Measurements from ENCODE around the gene KANK4.
"Not testable (repeated sequence)": the region's sequence is repeated elsewhere in the genome, so short reads cannot be mapped to it uniquely, and the experiment has no call there.

The KANK4 gene

DNA sequence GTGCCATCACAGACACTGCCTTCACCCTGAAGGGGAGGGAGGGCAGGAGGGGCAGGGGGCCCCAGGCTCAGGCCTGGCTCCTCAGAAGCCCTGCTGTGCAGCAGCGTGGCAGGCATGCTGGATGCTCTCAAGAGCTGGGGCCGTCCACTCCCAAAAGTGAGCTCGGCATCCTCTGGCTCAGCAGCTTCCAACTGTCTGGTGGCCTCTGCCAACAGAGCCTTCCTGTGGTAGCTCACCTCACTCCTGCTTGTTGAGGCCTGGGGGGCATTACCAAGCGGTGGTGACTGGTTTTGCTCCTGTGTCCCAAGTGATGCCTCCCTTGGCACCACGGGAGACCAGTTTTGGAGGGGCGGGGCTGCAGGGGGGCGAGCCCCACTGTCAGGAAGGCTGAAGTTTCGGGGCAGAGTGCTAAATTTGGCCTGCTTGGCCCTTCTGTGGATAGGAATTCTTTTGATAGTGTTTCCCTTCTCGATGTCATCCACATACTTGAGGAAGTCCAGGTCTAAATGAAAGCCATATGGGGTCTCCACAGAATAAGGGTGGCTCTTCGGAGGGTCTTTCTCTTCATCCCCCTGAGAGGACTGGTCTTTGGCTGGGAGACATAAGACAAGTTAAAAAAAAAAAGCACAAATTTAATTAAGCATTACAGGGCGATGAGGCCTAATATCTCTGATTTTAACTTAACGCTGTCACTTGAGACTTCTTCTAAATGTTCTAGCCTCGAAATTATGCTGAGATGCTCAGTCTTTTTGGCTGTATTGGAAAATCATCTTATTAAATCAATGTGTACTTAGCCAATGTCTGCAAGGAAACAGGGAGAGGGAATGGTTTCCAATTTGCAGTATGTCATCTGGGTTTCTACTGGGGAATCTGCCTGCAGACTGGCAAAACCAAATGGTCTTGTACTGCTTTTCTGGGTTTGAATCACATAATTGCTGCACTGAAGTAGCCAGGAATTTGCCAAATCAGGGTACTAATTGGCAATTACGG, 44.4 kb downstream of the KANK4 start:
- no peak for DNase-seq (ENCODE audit: low read depth in 2 of 3, low spot score in 1 of 3)

DNA sequence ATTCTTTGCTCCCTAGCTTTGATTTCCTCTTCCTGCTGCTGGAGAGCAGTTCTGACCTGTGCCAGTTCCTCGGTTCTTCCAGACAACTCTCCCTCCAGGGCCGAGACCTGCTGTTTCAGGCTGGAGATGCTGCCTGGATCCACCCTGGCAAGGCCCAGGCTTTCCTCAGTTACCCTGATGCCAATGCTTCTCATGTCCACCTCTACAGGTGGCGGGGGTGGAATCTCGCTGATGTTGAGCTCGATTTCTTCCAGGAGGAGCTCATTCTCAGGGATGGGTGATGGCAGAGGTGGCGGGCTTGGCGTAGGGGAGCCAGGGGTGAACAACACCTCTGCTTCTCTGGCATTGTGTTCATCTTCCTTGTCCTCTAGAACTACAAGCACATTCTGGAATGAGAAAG, 45.3 kb downstream of the KANK4 start:
- DNase-seq (ENCODE audit: low read depth in 2 of 3, low spot score in 1 of 3): no peak

DNA sequence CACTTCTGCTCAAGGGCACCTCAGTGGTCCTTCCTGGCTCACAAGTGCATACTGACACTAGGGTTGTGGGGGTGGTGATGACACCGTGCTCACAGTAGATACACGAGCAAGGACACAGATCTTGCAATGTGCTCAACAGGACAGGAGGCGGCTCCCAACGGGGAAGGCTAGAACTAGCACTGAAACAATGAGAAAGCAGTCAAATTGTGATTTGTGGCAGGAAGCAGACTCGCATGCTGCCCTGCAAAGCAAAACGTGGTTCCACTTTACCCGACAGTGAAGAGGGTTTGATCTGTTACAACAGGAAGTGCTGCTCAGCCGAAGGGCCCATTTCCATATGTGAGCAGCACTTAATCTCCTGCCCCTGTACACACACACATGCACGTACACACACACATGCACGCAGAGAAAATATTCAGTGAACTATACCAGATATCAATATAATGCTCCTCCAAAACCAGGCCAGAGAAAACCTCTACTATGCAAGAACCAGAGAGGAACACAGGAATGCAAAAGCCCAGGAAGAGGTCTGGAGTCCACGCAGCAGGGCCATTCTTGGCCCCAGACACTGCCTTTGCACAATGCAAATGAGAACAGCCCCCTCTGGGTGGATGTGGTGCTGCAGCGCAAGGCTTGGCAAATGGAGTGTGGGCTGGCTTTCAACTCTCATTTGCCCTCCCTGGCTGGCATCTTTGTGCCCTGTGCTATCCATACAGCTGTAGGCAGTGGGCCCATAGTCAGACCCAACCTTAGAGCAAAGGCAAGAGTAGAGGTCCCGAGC, 47.1 kb downstream of the KANK4 start:
- peak; percentile 11 to 30 (median 15) for DNase-seq (ENCODE audit: low read depth in 2 of 3, low spot score in 1 of 3)

DNA sequence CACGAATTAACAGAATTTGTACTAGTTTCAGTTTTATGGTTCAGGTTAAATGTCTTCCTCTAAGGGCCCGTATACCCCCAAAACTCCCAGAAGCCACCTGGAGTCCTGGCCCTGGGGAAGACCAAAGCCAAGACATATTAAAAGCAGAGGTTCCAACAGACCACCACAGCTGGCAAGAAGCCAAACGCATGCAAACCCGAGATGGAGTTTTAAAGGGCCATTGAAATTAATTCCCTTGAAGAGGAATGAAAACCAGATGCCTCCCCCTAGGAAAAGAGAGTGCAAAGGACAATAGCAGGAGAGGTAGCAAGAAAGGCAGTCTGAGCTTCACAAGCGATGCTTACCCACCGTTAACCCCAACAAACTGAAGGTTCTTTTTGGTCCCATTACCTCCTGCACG, 48.1 kb downstream of the KANK4 start:
- DNase-seq (ENCODE audit: low read depth in 2 of 3, low spot score in 1 of 3): no peak

DNA sequence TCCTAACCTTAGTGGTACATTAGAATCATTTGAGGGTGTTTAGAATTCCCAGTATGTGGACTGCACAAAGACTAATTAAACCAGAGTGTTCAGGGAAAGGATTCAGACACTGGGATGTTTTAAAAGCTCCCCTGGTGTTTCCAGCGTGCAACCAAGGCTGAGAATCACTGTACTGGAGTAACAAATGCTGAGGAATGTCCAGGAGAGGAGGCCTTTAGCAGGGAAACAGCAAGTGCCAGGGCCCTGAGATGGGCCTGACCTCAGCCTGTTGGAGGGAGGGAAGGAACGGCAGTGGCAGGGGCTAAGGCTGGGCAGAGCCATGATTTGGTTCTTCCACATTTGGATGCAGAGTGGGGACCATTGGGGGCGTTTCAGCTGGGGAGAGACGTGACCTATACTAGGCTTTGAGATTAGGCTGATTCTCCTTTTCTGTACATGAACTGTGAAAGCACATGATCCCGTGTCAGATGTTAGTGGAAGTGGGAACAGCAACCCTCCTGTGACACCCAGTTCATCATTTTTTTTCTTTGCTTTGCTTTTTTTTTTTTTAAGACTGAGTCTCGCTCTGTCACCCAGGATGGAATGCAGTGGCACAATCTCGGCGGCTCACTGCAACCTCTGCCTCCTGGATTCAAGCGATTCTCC, 49.3 kb downstream of the KANK4 start:
- DNase-seq (ENCODE audit: low read depth in 2 of 3, low spot score in 1 of 3): no peak

DNA sequence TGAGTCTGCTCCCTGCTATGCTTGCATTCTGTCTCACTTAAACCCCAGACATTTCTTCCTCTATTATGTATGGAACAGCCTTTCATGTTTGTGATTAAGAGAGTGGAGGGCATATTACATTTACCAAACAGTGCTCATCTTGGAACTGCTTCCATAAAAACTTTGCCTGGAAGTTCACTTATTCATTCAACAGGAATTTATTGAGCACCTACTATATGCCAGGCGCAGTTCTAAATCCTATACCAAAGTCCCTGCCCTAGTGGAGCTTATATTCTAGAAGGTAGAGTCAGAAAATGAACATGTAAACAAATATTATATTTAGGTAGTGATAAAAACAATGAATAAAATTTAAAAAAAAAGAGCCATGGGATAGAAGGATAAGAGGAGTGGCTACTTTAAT, 49.8 kb downstream of the KANK4 start:
- no peak for DNase-seq (ENCODE audit: low read depth in 2 of 3, low spot score in 1 of 3)

DNA sequence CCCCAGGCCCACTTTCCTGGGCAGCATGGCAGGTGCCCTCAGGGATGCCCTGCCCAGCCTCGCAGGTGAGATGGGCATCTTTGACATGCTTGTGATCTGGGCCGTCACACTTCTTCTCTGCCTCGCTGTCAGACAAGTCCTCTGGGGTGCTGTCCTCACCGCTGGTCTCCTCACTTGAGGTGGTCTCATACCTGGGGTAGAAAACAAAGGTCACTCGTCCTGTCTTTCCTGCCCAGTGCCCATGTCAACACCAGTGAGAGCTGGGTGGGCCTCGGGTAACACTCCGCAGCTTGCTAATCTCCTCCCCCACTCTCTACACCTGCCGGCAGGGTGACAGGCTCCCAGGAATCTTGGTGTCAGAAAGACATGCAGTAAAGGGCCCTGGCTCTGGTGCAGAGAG, 50.9 kb downstream of the KANK4 start:
- no peak for DNase-seq (ENCODE audit: low read depth in 2 of 3, low spot score in 1 of 3)

DNA sequence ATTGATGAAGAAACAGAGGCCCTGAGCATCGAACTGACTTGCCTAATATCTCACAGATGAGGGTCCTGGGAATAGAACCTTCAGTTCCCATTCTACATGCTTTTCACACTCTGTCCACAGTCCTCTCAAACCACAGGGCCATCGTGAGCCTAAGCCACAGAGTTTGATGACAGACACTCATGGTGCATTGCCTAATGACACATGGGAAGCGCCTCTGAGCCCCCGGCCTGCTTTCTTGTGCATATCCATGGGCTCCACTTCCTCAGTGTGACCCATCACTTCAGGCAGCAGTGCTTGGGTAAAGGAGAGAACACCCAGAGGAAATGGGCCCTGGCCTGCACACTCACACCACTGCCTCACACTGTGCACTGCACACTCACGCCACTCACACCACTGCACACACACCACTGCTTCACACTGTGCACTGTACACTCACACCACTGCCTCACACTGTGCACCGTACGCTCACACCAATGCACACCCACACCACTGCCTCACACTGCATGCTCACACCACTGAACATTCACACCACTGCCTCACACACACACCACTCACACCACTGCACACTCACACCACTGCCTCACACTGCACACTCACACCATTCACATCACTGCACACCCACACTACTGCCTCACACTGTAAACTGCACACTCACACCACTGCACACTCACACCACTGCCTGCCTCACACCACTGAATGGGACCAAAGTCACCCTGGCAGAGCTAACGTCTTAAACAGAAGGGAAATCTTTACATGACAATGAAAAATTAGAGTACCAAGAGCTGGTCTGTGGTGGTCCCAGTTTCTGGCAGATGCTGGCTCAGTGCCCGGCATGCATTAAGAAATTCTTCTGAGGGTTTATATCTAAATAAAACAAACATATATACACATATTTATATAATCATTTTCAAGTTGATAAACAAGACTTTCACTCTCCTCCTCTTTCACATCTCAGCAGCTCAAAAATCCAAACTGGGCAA, 53.0 kb downstream of the KANK4 start:
- no peak for DNase-seq (ENCODE audit: low read depth in 2 of 3, low spot score in 1 of 3)

DNA sequence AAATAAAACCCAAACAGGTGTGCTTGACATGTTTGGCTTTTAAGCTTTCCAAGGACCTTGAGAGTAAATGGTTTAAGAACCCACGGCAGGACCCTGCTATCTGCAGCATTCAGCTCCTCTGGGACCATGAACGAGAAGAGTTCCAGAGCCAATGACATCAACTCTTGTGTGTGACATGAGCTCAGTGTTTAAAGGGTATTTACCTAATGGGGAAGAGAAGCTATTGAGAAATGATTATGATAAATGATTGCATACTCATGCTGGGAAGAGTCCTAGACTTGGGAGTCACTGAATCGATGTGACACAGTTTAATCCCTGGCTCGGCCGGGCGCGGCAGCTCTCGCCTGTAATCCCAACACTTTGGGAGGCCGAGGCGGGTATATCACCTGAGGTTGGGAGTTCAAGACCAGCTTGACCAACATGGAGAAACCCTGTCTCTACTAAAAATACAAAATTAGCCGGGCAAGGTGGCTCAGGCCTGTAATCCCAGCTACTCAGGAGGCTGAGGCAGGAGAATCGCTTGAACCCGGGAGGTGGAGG, 55.4 kb downstream of the KANK4 start:
- DNase-seq (ENCODE audit: low read depth in 2 of 3, low spot score in 1 of 3): no peak

DNA sequence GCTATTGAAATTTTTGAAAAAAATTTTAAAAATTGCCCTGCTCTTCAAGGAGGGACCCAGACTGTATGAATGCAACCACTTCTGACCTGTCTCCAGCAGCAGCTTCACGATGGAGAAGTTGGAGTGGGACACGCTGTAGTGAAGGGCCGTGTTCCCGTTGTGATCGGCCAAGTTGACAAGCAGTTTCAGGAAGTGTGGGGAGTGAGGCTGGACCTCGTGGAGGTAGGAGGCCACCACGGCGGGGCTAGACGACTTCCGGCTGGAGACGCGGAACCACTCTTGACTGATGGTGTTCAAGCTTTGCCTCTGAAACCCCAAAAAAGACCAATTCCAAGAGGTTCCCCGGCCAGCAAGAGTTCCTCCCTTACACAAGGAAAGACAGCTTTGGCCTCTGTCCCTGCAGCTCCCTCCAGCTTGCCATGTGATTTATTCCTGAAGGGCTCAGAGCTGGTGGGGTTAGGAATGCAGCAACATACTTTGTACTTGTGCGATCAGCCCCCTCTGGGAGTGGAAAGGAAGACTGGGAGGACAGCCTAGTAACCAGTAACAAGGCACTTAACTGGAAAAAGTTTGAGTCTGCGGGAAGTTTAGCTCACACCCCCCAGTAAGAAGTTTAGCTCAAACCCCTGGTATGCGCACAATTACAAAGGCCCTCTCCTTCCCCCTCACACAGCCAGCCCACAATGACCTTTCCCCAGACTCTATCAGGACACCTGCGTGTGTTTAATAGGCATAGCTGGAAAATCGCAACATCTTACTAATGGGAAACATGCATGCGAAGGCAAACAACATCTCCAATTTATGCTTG, 56.0 kb downstream of the KANK4 start:
- no peak for DNase-seq (ENCODE audit: low read depth in 2 of 3, low spot score in 1 of 3)

DNA sequence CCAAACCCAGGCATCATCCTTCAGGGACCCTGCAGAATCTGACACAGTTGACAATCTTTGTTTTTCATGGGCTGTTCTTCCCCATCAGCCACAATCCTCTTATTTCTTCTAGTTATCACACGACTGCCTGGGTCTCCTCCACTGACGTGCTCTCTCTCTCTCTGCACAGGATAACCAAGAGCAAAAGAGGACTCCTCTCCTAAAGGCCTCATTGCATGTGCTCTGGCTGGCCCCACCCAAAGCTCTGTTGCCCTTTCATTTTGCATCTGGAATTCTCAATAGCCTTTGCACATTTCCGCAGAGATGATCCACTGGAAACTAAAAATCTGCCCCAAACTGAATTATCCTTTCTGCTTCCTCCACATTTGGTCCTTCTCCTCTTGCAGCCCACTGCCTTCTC, 58.5 kb downstream of the KANK4 start:
- DNase-seq (ENCODE audit: low read depth in 2 of 3, low spot score in 1 of 3): no peak

DNA sequence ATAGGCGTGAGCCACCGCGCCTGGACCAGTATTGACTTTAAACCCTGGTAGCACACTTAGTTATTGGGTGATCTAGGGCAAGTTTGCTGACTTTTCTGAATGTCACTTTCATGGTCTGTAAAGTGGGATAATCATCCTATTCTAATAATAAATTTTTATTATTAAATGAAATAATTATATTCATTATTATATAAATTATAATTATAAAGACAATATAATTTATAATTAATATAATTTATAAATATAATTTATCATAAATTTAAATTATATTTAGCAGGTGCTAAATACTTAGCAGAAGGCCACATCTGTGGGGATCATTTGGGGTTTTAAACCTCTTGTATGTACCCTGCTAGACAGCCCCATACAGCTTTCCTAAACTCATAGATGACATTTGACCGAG, 59.7 kb downstream of the KANK4 start:
- DNase-seq (ENCODE audit: low read depth in 2 of 3, low spot score in 1 of 3): no peak

DNA sequence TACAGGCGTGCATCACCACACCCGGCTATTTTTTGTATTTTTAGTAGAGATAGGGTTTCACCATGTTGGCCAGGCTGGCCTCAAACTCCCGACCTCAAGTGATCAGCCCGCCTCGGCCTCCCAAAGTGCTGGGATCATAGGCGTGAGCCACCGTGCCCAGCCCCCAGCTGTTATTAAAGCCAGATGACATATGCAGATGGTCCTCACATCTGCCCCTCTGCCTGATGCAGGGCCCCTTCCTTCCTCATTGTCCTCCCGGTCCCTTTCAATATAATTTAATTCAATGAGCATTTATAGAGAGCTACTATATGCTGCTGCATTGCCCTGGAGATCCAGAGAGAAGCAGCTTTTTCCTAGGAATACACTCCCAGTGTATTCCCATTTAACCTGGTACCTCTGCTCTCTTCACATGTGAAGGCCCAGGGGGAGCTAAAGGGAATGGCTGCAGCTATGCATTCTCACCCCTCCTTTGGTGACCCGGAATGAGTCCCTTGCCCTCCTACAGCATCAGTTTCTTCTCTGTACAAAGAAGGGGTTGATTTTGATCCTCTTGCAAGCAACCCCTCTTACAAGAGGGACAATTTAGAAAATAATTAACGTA, 69.0 kb downstream of the KANK4 start:
- no peak for DNase-seq (ENCODE audit: low read depth in 2 of 3, low spot score in 1 of 3)

DNA sequence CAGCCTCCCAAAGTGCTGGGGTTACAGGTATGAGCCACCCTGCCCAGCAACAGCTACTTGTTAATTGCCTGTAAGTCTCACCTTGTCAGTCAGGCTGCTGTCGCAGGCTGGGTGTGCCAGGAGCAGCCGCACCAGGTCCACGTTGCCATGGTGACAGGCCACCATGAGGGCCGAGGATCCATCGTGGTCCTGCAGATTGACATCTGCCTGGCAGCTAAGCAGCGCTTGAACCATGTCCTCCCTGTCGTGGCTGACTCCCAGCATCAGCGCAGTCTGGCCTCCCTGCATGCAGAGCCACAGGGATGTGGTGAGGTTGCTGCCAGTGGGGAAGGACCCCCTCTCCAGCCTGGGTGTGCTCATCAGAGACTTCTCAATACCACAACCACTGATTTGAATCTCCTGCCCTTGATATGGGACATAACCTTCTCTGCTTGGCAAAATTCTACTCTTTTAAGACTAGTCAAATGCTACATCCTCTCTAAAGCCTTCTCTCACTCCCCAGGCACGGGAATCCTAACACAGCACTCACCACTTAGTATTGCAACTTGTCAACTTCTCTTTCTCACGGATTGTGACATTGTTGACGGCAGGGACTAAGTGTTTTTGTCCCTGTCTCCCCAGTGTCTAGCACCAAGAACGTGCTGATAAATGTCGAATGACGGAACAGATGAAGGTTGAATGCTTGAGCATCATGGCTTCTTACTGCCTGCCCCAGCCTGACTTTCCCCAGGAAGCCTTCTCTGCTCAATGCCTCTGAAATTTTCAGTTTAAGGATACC, 71.7 kb downstream of the KANK4 start:
- no peak for DNase-seq (ENCODE audit: low read depth in 2 of 3, low spot score in 1 of 3)

DNA sequence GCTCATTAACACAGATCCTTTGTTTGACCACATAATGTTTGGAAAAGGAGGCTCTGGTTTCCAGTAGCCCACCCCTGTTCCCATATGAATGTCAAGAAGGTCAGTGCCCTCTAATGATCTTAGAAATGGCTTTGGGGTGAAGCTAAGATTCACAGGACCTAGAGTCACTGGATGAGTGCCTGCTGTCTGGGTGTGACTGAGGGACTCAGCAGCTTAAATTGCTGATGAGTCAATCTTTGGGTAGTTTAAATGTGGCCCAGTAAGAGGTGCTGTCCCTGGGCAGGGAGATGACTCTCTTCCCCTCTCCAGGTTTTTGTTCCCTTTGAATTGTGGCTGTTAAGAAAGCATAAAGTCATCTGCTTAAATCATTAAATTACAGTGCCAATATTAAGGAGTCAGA, 74.0 kb downstream of the KANK4 start:
- DNase-seq (ENCODE audit: low read depth in 2 of 3, low spot score in 1 of 3): no peak

DNA sequence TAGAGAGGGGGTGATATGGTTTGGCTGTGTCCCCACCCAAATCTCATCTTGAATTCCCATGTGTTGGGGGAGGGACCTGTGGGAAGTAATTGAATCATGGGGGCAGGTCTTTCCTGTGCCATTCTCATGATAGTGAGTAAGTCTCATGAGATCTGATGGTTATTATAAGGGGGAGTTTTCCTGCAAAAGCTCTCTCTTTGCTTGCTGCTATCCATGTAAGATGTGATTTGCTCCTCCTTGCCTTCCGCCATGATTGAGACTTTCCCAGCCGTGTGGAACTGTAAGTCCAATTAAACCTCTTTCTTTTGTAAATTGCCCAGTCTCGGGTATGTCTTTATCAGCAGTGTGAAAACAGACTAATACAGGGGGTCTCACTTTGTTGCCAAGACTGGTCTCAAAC, 74.9 kb downstream of the KANK4 start:
- not testable (repeated sequence) for DNase-seq (ENCODE audit: low read depth in 2 of 3, low spot score in 1 of 3)

DNA sequence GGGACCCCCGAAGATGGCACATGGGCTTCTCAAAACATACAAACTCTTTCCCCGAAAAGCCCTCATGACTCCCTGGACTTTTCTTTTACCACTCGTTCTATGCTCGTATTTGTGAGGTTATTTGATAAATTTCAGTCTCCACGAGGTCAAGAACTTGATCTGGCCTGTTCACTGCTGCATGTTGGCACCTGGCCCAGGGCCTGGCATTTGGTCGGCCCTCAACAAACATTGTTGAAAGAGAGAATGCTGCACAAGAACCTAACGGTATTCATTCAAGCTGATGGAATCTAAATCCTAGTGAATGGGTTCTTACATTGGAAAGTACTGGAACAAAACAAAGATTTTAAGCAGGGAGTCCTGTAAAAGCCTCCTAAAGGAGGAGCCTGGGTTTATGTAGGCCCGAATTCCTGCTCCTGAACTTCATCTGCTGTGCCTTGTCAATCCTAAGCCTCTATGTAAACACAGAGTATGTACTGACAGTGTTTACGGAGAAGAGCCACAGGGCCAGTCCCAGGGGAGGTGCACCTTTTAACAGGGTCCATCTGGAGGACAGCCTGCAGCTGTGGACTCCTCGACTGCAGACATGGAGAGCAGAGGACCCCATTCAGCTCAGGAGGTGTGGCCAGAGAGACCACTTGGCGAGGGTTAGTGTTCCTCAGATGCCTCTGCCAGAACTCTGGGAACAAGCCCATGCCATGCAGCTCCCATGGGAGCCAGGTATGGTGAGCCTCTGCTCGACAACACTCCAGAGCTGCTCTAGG, 77.7 kb downstream of the KANK4 start:
- DNase-seq (ENCODE audit: low read depth in 2 of 3, low spot score in 1 of 3): no peak
